SU-DHL-6 (cell line): ENCODE measurements around the gene CD151.

Source experiments
- CTCF ChIP-seq: fragments of 200-600 bp; sonication (generic); IDR thresholded peaks from one replicate; pipeline ENCODE4 v1.5.1; 2017; ENCODE audit warnings: antibody characterized with exemption, mild to moderate bottlenecking, low read length, moderate library complexity; ENCODE audit not compliant: insufficient read depth, poor library complexity, severe bottlenecking
- EZH2phosphoT487 ChIP-seq: fragments of 200-600 bp; sonication (generic), shearing (Covaris generic); conservative IDR thresholded peaks from 2 replicates; pipeline ENCODE4 v1.6.1; 2018; ENCODE audit warnings: mild to moderate bottlenecking, antibody characterized with exemption, low read length, moderate library complexity, mixed read lengths

GRCh38 chr11:886568-886967 lies 53.8 kb downstream of the CD151 start:
- TF ChIP-seq CTCF, result no peak
- no peak for TF ChIP-seq EZH2phosphoT487
